ENCODE data around the gene LGALS9C.
"Not testable (repeated sequence)": the region's sequence is repeated elsewhere in the genome, so short reads cannot be mapped to it uniquely, and the experiment has no call there.

The LGALS9C gene

DNA sequence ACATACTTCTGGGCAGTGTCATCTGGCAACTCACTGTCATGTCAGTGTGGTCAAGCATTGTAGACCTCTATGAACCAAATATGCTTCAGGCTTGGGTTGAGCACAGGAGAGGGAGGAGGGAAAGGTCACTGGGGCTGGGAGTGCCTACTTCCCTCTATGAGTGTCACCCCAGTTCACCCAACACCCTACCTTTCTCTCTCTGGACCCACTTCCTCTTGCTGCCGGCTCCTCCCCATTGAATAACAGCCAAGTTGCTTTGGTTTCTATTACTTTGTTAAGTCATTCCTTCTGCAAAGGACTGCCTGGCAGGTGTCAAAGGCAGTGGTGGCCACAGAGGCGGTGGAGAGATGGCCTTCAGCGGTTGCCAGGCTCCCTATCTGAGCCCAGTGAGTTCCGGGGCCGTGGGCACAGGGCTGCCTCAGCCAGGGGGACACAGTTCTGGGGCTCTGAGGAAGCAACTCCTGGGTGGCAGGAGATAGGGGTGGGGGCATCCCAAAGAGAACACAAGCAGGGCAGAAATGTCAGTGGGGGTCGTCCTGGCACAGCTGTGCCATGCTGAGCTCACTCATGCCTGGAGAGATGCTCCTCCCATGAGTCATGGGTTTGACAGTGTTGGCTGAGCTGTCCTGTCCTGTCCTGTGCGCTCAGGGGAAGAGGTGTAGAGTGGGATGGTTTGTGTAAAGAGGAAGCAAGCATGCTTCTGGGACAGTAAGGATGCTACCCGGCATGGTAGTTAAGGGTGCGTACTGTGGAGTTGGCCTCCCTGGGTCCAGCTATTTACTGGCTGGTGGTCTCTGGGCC lies at the start of gene LGALS9C:
LGALS9C (plus strand) TSS at position 282 of the 801 bp plus-strand sequence; CDS start at position 348, 66 bp downstream.
- not testable (repeated sequence) for DNase-seq (ENCODE audit: low spot score)

DNA sequence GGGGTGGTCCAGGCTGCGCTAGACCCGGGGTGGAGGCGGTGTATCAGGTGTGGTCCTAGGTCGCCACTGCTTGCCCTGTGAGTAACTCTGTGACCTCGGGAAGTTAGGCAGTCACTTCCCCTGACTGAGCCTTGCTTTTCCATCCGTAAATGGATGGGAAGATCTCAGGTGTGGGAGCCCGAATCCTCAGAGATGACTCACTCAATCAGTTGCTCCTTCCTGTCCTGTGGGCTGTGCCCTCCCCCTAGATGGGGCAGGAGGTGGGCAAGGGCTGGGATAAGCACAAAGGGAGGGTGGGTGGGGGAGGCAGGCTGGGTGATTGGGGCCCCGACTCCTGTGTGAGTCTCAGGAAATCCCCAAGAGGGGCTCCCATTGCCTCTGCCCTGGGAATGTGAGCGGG lies 44.4 kb upstream of the LGALS9C start:
- DNase-seq (ENCODE audit: low spot score): not testable (repeated sequence)

DNA sequence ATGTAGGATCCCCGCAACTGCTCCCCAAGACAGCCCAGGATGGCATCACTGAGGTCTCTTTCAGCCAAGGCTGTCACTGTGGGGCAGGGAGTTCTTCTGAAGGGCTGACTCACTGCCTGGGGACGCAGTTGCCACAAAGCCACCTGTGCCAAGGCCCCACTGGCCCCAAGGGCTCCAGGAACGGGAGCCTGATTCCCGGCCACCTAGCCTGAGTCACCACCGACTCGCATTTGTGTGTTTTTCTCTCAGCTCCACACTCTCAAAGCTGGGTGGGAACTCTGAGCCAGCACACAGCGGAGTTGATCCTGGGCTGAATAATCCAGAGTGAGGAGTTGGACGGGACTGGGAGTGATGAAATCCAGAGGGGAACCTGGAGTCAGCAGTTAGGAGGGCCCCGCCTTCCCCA lies 37.1 kb upstream of the LGALS9C start:
- DNase-seq (ENCODE audit: low spot score): not testable (repeated sequence)

DNA sequence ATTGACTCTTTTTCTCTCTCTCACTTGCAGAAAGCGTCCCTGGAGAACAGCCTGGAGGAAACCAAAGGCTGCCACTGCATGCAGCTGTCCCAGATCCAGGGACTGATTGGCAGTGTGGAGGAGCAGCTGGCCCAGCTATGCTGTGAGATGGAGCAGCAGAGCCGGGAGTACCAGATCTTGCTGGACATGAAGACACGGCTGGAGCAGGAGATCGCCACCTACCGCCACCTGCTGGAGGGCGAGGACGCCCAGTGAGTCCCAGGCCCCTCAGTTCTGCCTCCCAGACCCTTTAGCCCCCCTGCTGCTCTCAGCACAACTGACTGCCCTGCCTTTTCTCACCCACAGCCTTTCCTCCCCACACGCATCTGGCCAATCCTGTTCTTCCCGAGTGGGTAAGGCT lies 34.5 kb upstream of the LGALS9C start:
- not testable (repeated sequence) for DNase-seq (ENCODE audit: low spot score)

DNA sequence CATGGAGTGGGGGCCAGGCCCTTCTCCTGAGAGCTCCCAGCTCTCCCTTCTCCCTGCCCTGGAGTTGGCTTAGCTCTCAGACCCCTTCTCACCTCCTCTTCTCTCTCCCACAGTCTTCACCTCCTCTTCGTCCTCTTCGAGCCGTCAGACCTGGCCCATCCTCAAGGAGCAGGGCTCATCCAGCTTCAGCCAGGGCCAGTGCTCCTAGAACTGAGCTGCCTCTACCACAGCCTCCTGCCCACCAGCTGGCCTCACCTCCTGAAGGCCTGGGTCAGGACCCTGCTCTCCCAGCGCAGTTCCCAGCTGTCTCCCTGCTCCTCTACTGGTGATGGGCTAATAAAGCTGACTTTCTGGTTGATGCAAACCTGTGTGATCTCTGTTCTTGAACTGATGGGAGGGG lies 34.1 kb upstream of the LGALS9C start:
- not testable (repeated sequence) for DNase-seq (ENCODE audit: low spot score)

DNA sequence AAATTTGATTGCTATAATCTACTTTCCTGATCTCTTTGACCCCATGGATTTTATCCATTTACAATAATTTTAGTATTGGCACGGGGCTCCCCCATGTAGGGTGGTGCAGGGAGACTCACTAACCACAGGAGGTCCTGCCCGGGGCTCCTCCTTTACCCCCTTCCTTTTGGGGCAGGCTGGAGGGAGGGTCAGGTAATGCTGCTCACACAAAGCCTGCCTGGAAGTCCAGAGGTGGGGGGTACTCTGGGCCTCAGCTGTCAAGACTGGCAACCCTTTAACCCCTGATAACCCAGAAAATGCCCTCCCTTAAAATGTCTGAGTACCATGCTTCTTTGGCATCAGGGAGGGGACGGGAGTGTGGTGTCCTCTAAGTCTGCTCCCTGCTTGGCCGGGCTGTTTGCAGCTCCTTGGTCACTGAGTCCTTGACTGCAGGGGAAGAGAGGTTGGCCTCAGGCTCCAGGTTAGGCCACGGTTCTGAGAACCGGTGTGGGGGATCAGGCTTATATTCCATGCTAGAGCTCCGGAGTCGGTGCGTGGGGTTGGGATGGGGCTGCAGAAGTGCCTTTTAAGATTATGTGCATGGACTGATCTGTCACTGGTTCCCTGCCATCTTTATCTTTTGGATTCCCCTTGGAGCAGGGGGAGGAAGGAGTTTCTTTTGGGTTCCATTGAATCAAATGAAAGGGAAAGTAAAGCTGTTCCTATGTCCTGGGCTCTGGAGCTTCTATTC lies 28.9 kb upstream of the LGALS9C start:
- not testable (repeated sequence) for DNase-seq (ENCODE audit: low spot score)

DNA sequence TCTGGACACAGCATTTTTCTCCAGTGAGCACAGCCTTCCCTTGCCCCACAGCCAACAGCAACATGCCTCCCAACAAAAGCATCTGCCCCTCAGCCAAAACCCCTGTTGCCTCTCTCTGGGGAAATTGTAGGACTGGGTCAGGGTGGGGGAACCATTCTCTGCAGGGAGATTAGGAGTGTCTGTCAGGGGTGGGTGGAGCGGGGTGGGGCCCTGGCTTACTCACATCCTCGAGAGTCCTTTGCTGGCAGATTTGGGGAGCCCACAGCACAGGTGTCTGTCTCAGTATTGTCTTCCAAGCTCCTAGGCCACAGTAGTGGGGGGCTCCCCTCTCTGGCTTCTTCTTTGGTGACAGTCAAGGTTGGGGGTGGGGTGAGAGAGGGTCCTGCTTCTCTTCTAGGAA lies 28.3 kb upstream of the LGALS9C start:
- DNase-seq (ENCODE audit: low spot score): not testable (repeated sequence)

DNA sequence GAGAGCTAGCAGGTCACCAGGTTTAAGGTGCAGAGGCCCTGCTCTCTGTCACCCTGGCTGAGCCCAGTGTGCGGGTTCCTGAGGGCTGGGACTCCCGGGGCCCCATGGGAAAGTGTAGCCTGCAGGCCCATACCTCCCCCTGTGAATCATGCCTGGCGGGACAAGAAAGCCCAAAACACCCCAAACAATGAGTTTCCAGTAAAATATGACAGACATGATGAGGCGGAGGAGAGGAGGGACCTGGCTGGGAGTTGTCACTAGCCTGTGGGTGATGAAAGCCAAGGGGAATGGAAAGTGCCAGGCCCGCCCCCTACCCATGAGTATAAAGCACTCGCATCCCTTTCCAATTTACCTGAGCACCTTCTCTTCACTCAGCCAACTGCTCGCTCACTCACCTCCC lies 26.8 kb upstream of the LGALS9C start:
- not testable (repeated sequence) for DNase-seq (ENCODE audit: low spot score)

DNA sequence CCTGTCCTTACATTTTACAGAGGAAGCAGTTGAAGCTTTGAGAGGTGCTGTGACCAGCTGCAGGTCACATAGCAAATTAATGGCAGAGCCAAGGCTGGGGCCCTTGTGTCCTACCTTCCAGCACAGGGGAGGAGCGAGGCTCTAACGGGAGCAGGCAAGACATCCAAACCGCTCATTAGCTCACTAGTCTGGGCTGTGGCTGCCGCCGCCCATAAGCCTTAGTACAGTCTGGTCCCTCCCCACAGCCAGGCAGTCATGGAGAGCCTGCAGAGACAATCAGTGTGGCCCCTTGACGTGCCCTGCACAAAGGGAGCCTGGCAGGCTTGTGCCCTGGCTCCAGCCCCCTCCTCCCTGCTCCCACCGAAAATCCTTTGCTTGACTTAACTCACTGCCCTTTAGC lies 25.6 kb upstream of the LGALS9C start:
- DNase-seq (ENCODE audit: low spot score): not testable (repeated sequence)

DNA sequence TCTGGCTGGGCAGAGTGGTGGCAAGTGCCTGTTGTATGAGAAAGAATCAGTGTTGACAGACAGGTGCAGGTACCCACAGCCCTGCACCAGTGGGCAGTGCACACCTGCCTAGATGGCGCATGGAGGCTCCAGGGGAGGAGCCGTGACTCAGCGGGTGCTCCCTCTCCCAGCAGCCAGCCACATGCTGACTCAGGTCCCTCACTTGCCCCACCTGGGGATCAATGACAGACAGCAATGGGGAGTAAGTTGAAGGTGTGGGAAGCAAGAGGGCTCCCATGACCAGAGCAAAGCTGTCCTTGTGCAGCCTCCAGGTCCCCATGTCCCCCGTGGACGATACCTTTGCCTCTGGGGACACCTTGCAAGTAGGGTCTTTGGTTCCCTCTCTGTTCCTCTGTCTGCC lies 24.6 kb upstream of the LGALS9C start:
- not testable (repeated sequence) for DNase-seq (ENCODE audit: low spot score)

DNA sequence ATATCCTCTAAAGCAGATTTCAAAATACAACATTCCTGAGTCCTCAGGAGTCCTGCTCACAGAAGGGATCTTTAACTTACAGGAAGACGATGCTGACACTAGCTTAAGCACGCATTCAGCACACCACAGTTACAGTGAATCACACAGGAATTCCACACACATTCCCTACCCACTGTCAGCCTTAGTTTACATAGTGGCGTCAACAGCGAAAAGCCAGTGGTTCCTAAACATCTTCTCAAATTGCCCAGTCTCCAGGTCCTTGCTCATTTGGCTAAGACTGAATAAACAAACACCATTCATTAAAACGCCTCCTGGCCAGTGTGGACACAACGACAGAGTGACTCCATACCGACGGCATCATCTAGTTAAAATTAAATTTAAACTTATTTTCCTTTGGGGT lies 17.6 kb upstream of the LGALS9C start:
- peak; percentile 0 for DNase-seq (ENCODE audit: low spot score)

DNA sequence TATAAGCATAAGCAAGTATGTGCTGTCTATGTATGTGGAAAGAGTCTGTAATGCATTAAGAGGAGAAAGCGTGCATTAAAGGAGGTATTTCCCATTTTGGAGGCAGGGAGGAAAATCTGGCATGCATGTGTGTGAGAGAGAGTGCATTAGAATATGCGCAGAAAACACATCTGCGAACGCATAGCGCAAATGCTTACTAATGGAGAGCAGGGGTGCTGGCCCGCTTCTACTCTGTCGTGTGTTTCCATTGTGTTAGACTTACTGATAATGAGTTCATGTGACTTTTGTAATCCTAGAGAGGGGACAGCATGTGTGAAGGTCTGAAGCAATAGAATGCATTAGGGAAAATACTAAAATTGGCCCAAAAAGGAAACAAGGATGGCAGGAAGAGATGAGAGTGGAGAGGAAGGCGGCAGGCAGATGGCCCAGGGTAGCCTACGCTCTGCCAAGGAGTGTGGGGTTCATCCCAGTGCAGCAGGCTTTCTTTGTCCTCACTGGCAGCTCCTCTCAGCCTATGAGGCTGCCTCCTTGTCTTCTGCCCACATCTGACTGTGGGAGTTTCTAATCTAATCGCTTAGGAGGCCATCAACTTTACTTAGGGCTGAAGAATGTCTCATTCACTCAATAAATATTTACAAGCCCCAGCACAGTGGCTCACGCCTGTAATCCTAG lies 12.6 kb upstream of the LGALS9C start:
- DNase-seq (ENCODE audit: low spot score): peak; percentile 1

DNA sequence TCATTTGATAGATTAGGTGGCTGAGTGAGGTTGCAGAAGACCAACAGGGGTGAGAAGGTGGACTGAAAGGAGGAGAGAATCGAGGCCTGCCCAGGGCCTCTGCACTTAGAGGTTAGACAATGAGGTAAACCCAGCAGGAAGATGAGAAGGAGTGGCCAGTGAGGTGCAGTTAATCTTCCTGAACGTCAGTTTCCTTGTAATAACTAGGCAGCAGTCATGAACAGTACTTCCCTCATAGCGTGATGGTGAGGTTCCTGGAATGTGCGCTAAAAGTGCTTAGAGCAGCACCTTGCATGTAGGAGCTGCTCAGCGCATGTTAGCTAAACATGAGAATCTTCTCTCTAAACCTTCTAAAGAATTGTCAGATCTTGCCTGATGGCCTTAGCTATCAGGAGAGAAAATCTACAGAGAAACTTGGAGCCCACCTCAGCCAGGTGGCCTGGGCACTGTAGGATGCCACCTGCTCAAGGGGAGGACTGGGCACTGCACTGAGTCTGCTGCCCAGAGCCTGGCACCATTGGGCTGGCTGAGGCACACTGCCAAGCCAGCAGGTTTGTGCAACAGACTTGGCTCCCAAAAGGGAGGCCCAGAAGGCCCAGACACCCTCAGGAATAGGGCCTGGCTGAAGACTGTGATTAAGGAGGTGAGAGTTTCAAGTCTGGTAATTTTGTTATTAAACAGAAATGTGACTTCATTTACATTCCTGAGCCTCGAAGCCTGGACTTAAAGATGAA lies 10.2 kb upstream of the LGALS9C start:
- not testable (repeated sequence) for DNase-seq (ENCODE audit: low spot score)

DNA sequence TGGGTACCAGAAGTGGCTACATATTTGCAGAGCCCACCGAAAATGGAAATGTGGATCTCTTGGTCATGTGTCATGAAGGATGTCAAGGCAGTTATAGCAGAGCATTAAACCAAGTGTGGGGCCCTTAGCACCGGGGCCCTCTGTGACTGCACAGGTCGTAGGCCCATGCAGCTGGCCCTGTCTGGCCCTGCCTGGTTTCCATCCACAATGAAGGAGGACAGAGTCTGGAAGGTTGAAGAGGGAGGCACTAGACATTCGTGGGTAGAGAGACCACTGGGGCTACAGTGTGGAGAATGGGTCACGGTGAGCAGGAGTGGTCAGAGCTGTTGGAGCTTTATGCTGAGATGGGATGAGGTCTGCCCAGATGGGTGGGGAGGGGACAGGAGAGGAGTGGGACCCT lies 9.6 kb upstream of the LGALS9C start:
- DNase-seq (ENCODE audit: low spot score): not testable (repeated sequence)

DNA sequence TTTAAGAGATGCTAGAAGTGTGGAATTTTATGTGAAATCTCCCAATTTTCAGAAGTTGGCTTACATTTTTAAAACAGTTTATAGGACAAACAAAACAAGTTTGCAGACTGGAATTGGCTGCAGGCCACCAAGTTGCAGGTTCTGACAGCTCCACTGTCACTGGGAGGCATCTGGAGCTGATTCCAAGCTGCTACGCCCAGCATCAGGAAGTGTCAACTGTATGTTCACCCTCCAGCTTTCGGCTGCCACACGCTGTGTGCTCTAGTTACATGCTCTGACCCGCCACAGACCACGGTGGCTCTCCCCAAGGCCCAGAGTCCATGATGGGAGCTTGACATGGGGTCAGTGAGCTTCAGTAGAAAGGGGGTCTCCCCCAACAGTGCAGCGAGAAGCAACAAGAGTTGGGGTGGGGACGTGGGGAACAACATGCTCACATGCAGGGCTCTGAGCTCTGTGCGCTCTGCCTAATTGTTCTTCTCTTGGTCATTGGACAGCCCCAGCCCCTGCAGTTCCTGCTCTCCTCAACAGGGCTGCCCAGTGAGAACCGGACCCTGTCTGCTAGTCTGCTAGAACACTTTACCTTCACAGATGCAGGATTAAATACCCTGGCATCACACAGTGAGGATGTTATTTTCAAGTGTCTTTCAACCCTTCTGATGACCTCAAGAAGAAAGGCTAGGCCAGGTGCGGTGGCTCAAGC lies 8.0 kb upstream of the LGALS9C start:
- DNase-seq (ENCODE audit: low spot score): not testable (repeated sequence)

DNA sequence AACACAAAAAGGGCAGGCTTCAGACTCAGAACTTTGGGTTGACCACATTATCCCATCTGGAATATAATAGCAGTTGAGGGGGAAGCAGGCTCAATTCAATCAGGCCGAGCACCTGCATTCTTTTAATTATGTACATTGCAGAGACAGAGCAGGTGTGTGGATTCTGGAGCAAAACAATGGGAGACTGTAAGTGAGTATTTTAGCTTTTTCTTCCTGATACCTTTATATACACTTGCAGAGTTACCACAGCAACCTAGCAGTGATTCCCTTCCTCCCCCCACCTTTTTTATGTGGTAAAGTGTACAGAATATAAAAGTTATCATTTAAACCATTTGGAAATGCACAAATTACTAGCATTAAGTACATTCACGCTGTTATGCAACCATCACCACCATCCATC lies 6.8 kb upstream of the LGALS9C start:
- not testable (repeated sequence) for DNase-seq (ENCODE audit: low spot score)

DNA sequence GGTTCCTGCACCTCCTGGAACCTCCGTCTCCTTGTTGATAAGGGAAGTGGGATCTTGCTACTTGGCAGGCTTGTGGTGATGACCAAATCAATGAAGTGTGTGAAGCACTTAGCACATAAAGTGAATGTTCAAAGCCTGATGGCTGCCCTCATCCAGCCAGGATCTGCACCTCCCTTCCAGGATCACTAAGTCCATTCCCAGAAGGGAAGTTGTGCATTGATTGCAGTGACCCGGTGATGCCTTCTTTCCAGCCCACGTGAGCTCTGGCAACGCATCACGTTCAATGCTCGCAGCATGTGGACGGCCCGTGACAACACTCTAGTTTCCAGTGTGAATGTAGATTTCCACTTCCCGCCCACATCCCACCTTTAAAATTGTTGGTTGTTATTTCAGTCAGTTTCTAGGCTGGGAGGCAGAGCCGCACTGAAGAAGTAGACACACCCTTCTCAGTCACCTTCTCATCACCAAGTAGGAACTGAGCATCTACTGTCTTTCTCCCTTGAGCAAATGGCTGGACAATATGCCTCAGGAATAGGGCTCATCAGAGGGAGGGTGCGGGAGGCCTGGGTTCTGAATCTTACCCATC lies 6.2 kb upstream of the LGALS9C start:
- not testable (repeated sequence) for DNase-seq (ENCODE audit: low spot score)

DNA sequence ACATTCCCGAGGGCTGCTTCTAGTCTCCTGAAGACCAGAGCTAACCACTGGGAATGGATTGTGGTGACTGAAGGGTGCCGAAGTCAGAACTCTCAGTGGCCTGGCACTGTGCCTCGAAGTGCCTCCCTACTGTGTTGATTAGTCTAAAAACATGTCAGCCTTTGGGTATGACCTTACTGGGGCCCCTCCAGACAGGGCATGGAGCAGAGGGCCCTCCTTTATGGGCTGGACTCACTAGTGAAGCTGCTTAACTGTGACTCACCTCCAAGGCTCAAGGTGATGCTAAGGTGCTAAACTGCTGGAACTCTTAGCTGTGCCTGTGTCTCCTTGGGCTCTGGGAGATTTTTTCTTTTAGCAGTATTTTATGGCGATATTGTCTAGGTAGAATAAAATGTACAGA lies 2.6 kb upstream of the LGALS9C start:
- not testable (repeated sequence) for DNase-seq (ENCODE audit: low spot score)

DNA sequence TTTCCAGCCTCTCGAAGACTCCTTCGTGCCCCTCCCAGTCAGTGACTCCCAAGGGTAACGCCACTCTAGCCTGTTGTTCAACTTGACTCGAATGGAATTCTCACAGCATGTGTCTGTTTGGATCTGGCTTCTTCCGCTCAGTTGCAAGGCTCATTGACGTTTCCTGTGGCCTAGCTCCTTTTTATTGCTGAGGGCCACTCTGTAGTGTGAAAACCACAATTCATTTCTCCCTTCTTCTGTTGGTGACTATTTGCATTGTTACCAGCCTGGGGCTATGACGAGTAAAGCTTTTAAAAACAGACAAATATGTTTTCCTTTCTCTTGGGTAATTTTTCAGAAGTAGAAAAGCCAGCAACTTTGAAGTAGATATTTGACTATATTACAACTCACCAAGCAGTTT lies 1.8 kb upstream of the LGALS9C start:
- DNase-seq (ENCODE audit: low spot score): not testable (repeated sequence)

DNA sequence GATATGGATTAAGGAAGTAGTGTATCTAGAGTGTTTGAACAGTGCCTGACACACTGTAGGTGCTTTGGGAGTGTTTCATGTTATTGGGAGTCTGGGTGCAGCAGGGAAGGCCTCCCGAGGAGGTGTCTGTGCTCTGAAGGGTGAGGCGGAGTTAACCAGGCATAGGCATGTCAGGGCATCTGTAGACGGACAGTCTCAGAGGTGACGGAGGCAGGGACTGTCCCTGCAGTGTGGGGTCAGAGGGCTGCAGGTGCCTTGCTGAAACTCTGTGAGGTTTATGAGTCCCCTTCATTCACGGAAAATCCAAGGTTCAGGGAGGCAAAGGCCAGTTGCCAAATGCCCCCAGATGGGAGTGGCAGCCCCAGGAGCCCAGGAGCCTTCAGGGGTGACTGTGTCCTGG lies 778 bp downstream of the LGALS9C start:
- DNase-seq (ENCODE audit: low spot score): not testable (repeated sequence)

DNA sequence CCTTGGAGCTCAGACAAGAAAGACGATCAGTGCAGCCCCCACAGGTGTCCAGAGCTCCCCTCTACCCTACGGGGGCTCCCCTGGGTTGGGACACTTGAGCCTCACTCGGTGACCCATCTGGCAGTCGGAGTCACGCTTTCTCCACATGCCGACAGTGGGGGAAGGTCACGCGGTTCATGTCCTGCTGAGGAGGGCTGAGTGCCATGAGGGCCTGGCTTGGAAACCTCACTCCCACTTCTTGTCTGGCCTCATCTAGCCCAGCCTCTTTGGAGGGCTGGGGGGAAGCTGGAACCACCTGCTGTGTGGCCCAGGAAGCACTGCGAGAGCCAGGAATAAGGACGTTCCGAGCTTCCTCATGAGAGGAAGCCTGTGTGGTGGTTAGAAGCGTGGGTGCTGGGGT lies 1.8 kb downstream of the LGALS9C start:
- not testable (repeated sequence) for DNase-seq (ENCODE audit: low spot score)

Measured in GM03348 (cell line).